HG02588 (cell line): ENCODE results near the gene DUSP22.
"Not testable (repeated sequence)": the region's sequence is repeated elsewhere in the genome, so short reads cannot be mapped to it uniquely, and the experiment has no call there.

ENCODE experiments used
- ATAC-seq: cut with Tn5 transposase; IDR thresholded peaks from one replicate; pipeline ENCODE4 v1.9.1; 2021; ENCODE audit warnings: mild to moderate bottlenecking, moderate library complexity; ENCODE audit not compliant: unreplicated experiment

DUSP22 gene

DNA sequence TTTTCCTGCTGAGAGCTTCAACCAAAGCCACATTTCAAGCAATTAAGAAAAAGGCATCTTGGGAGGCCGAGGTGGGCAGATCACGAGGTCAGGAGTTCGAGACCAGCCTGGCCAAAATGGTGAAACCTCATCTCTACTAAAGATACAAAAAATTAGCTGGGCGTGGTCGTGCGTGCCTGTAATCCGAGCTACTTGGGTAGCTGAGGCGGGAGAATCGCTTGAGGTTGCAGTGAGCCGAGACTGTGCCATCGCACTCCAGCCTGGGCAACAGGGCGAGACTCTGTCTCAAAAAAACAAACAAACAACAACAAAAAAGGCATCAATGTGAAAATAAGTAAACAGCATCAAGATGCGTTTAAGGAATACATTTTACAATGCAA is 85.3 kb downstream of the DUSP22 start:
- ATAC-seq = not testable (repeated sequence)

DNA sequence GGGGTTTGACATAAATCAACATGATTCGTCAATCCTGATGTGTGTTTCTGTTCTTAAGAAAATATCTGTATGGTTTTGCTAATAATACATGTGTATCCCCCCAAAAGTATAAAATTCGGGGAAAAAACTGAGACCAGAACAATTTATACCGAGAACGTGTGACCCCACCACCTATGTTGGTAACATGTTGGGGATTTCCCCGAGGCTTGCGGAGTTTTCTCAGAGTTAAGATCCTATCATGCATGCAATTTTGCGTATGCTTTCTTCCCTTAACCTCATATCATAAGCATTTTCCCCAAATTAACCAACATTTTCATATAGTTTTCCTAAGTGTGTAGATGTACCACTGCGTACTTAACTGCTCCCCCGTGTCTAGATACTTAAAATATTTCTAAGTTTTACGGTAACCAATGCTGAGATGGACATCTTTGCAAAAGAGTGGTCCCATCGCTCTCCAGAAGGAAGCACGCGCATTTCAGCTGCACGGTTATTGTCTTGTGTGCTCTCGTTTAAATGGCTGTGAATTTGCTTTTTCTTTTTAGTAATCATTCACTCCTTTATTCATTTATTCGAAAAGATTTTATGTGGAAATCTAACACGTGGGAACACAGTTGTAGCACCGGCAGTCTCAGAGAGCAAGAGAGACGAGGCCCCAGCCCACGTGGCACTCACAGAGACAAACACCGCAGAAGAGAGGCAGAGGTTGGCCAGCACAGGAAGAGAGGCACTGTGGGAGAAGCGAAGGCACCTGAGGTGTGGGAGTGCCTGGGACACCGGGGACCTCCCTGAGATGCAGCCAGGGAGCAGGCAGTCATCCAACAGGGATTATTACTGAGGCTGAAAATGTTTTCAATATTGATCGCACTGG is 86.0 kb downstream of the DUSP22 start:
- no peak for ATAC-seq

DNA sequence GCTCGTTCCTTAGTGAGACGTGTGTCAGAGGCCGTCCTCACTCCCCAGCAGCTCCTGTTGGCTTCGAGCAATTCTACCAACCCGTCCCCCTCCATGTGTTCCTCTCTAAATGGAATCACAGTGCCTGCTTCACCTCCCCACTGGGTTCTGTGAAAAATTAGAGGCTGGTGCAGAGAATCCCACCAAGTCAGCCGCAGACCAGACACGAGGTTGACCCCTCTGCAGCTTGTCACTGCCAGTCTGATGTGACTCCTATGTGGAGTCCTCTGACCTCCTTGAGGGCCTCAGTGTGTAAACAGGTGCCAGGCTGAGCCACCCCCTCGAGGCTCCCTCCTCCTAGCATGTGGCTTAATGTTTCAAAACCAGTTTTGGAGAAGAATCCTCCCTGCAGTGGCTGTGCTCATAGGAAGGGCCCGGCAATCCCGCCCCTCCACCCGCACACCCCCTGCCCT is 86.7 kb downstream of the DUSP22 start:
- ATAC-seq = no peak

DNA sequence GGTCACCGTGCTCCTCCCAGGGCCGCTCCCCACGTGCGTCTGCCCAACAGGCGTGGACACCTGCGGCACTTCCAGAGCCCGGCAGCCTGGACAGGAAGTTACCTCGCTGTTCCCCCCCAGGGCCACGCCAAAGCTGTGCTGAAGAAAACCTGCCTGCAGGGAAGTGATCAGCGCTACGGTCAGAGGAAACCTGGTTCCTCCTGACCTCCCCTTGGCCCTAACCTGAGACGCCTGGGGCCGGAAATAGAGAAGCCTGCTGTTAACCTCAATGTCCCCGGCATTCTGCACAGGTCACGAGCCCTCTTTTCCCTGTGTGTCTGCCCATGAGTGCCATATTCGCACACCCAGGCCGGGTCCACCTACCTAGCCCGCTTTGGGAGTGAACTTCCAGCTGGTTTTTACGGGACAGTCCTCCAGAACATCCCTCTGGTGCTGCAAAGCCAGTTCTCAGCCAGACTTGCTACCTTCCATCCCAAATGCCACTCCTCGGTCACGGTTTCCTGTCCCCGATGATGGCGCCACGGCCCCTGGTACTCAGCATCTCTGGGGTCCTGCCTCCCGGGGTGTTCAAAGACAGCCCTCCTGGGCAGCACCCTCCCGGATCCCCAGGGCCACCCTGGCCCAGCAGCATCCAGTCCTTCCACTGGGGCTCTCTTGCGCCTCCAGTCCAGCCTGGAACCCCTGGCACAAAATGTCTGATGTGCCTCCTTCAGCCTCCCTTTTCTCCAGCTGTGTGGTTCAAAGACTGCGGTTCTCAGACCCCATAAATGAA is 87.3 kb downstream of the DUSP22 start:
- ATAC-seq = peak; percentile 37

DNA sequence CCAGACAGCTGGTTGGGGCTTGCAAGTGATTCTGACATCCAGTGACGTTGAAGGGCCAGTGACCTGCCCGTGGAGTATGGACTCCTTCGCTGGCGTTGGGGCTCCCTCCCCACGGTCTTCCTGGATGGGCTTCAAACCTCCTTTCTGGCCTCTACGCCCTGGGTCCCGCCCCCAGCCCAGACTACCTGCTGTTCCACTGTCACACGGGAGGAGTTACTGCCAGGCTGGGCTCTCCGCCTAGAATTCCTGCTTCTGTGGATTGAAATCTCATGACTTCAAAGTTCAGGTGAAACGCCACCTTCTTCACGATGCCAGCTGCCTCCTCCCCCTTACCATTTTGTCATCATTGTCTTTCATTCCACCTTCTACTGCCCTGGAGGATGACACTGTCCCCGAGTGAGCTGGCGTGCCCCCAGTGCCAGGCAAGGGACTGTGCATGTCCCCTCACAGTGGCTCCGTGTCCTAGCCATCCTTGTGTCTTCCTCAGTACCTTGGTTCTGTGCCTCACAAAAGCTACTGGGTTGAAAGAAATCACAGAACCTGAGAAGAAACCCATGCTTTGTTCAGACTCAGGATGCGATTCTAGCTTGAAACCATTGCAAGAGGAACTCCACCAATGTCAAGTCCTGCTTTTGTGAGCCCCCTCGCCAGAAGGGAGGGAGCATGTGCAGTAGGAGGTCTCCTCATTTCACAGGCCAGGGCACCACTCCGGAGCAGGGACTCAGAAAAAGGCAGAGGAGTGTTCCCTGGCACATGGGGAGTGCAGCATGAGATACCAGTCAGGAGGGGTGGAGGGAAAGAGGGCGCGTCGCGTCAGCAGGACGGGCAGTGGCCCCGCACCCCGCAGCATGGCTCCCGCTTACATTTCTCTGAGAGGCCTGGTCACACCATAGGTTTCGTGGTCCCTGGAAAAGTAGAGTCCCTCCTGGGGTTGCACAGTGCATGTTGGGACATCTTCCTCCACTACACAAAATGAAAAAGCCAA is 88.2 kb downstream of the DUSP22 start:
- no peak for ATAC-seq

DNA sequence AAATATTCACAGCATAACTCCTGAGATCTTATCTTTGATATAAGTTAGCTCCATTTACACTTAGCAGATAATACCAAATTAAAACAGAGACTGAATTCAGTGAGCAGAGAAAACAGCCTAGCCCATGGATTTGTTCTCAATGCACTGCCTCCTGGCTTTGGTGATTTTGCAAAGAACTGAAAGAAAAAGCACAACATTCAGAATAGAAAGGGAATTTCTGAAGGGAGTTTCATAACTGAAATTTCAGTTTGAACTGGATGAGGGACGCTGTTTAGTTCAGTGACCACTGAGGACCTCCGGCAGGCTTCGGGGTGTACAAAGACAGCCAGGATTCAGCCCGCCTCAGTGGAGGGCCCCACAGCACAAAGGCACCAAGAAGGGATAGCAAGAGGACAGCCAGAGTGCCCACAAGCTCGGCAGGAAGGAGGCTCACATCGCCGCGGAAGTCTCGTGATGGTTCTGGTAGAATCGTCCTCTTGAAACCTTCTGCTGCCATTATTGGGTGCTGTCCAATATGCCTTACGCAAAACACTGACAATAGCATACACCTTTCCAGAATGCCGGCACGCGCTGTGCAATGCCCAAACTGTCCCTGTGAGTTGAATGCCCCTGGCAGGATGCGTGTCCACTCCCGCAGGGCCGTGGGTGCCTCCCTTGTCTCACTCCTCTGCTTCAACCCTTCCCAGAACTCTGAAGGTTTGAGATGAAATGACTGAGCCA is 89.6 kb downstream of the DUSP22 start:
- no peak for ATAC-seq

DNA sequence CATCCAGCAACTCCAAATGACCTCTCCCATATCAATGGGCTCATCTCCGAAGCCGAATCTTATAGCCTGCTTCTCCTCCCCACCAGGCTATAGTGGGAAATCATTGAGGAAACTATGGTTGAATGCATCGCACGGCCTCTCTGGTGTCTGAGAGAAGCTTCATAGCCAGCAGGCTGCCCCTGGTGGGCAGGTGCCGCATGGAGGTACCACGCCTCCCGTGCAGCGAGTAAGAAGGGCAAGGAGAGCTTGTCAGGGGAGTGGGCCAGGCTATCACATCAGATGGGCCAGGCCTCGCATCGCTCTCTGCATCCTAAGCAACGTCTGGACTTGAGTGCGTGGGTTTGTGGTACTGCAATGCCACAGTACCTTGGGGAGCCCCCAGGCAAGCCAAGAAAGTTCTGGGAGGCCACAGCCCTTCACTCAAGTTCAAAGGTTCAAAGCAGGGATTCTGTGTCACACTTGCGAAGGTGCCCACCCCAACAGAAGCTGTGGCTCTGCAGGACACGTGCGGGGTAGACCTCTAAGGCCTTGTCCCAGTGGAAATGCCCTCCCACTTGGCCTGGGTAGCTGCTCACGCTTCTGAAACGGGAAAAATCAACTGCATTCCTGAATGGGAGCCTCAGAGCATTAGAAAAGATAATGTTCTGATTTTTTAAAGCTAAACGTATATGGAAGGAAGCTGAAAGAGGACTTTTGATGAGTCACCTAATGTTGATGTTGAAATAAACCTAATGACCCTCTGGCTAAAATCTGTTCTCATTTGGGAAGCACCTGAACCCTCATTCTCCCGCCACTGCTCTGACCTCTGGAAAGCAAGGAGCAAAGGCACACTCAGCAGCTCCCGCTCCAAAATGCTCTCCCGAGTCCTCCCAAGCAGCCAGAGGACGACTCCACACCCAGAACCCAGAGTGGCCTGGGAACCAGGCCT is 90.9 kb downstream of the DUSP22 start:
- ATAC-seq = no peak

DNA sequence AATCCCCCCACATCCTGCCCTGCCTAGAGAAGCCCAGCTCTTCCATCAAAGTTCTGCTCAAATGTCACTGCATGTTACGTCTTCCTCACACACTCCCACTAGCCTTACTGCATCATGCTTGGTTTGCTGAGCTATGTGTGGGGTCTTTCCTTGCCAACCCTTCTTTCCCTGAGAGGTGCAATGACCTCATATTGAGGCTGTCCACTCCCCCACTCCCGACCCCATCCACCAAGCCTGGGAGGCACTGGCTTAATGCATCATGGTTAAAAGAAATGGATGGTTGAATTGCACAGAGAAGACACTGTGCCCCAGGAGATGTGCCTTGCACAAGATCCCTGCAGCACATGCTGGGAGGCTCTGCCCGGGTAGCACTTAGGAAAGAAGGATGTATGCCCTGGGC is 91.6 kb downstream of the DUSP22 start:
- no peak for ATAC-seq

DNA sequence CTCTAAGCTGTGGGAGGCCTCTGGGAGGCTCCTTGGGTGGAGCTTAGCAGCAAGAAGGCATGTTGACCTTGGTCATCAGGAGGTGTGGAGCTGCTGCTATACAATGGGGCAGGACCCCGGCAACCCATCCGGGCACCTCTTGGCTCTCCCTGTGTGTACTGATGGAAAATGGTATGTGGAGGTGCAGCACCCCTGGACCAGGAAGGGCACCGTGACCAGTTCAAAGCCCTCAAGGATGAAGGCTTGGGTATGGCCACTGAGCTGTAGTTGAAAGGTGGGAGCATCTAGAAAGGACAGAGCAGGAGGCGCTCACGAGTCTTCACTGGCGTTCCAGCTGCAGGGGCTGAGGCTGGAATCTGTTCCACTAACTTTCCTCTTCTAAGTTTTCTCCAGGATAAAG is 92.6 kb downstream of the DUSP22 start:
- no peak for ATAC-seq

DNA sequence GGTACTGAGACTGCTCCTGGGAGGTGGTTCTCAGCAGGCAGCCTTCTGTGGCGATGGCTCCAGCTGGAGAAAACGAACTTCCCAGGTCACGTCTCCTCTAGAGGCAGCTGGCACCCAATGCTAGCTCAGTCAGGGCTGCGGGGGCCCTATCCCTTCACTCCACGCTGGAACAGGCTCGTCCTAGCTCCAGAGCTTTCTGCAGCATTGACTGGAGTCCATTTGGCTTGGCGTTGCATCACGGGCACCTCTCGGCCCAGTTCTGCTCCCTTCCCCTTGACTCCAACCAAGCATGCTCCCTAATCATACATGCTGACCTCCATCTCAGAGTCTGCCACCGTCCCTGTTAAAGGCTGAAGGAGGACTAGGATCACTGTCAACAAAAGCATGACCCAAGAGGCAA is 93.3 kb downstream of the DUSP22 start:
- ATAC-seq = no peak

DNA sequence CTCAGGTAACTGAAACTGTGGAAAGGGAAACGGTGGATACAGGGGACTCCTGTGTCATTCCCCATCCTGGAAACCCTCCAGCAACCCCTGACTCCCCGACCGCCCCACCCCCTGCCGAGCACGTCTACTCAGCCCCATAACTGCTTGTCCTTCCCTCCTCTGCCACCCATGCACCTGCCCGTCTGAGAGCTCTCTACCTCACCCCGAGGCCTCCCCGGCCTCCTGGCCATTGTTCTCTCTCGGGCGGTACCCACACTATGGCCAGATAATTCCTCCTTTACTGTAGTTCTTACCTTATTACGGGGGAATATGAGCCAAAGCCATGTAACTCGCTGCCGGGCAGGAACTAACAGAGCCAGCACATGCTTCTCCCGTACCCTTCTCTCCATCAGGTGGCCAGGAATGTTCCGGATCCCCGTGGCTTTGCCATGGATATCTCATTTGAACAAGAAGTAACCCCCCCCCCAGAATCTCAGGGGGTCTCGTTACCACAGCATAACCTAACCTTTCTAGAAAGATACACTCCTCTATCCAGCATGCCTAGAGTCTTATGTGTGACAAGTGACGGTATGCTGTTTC is 94.5 kb downstream of the DUSP22 start:
- no peak for ATAC-seq

DNA sequence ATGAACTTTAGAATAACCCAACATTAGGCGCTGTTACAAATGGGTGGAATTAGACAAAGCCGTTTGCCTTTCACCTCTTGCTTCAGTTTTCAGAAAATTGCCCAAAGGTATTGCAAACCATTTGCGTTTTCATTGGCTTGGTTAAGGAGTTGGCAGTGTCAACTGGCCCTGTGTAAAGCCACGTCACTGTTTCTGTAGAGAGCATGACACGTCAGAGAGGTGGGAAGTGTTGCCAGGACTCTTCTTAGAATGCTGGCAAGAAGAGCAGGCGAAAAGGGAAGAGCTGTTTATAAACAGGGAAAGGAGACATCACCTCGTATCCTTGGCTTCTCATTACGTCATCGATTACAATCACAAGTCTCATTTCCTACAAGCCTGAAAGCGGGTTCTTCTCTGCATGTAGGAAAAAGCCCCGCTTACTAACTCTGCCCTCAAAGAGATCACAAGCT is 95.0 kb downstream of the DUSP22 start:
- no peak for ATAC-seq

DNA sequence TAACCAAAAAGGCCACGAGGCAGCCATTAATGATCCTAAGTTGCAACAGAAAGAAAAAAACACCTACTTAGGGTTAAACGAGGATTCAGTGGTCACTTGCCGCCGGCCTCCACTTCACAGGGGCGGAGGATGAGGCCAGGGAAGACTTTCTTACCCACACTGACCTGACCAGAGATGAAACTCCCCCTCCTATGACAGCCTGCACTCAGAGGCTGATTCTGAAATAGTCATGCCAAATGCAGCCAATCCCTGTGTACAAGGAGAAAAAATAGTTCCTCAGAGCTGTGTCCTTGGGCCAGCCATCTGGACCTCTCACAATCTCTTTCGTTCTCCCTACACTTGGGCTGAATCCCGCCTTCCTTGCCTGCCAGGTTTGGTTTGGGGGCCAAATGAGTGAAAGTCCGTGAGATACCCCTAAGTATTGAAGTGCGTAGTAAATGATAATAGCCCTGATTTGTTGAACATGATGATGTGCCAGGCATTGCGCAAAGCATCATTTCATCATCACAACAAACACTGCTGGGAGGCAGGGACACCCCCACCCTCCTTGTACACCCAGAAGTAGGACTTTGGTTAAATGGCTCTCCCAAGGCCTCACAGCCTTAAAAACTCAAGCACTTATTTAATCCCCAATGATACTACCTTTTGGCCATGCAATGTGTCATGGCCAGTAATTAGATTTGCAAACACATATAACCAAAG is 96.1 kb downstream of the DUSP22 start:
- ATAC-seq = no peak

DNA sequence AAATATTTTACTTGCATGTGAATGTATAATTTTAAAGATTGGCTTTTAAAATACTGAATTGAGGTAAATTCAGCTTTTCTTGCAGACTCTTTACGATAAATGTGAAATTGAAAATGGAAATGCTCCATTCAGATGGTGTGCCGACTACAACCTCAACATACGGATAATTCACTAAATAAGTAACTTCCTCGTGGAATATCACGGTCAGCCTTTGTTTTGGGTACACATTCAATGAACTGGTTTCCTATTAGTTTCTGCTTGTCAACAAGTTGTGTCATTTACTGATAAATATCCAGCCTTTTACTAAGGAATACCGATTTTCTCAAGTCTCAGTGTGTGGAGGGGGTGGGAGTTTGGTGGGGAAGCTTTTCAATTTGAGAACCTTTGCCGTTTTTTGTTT is 96.9 kb downstream of the DUSP22 start:
- ATAC-seq = no peak

DNA sequence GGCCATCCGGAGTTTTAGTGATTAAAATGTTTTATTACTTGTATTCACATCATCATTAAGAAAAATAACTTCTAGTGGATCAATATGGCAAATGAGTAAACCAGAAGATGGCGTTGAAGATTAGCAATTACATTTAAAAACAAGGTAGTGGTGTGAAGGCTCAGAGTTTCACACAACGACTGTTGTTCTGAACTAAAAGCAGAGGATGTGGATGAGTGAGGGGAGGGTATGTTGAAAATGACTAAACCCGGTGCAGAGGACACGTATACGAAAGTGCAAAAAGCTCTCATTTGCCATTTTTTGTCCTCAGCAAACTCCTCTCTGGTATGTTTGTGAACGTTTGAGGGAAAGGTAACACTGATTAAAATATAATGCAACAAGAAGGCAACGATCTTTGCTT is 97.3 kb downstream of the DUSP22 start:
- no peak for ATAC-seq

DNA sequence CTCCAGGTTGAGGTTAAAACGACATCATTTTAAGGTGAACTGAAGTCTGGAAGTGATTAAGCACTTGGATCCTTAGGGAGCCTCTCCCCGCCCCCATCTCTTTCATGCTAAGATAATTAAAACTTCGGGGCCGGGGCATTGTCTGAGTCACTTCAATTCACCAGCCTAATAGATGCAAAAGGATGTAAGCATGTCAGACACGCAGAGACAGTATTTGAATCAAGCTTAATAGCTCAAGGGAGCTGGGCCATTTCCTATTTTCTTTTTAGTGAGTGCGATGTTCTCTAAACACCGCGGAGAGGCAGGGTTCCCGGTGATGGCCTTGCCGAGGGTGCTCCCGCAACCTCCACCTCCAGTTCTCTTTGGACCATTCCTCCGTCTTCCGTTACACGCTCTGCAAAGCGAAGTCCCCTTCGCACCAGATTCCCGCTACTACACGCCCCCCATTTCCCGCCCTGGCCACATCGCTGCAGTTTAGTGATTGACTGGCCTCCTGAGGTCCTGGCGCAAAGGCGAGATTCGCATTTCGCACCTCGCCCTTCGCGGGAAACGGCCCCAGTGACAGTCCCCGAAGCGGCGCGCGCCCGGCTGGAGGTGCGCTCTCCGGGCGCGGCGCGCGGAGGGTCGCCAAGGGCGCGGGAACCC is 98.7 kb downstream of the DUSP22 start:
- peak; percentile 17 for ATAC-seq

DNA sequence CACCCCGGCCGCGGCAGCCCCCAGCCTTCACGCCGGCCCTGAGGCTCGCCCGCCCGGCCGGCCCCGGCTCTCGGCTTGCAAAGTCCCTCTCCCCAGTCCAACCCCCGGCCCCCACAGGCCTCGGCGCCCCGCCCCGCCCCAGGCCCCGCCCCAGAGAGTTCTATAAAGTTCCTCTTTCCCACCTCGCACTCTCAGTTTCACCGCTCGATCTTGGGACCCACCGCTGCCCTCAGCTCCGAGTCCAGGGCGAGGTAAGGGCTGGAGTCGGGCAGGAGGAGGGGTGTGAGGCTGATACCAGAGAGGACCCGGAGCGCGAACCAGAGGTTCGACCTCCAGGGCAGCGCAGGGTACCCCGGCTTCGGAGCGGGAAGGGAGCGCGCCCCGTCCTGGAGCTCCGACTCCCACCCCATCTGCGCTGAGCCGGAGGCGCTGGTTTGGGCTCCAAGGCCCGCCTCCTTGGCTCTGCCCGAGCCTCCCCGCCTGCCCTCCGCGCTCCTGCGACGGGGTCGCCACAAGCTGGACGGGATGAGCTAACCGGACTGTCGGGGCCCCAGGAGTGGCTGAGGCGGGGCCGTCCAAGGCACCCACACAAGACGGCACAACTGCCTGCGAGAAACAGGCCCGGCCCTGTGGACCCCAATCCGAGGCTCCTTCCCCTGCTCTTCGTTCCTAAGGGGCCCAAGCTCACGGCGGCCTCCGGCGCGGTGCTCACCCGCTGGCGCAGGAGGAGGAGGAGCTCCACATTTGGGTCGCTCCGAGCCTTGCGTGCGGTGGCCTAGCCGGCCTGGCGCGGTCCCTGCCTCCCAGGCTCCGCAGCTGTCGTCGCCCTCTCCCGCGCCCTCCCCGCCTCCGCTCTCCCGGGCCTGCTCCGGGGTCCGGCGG is 99.5 kb downstream of the DUSP22 start, which contains the start of gene IRF4:
Gene IRF4 (plus strand): TSS at position 194 of the 882 bp plus-strand sequence. CDS start 1,401 bp downstream, outside the sequence.
- ATAC-seq = peak; percentile 41
